Measurements from ENCODE around the gene BCDIN3D. TPM values are rescaled to one million over a fixed set of nuclear protein-coding genes. Genes with fewer than 3 reads are reported as not detected.

BCDIN3D gene
- total and polyA plus RNA-seq, 10 of the 15 experiments (the other 5 are each of a cell fraction or from before 2014, with no cell fraction given), result 3.7 to 7.2 (median 6.4) TPM

- DNase-seq (ENCODE audit: low read depth, low spot score) (no peak), FAIRE-seq (no peak), ATAC-seq (no peak)
- Histone ChIP-seq H3K9me3 (replicated peaks; ENCODE audit: control insufficient read depth, insufficient read depth, low read length) (no peaks in the 10 kb centered on the region), H3K27me3 (replicated peaks in 1 of 2; ENCODE audit: control insufficient read depth in 2 of 2, insufficient read depth in 2 of 2, low read length in 1 of 2) (no peaks in the 10 kb centered on the region; a peak in 2 of 4 replicates), H3K36me3 (ENCODE audit: control insufficient read depth in 2 of 2, insufficient read depth in 2 of 2, low read length in 1 of 2) (no peaks in the 10 kb centered on the region), H3K27ac (ENCODE audit: control insufficient read depth, insufficient read depth) (no peak overlapping the region), H3K4me1 (ENCODE audit: control insufficient read depth, insufficient read depth, low read length) (no peaks in the 10 kb centered on the region), H3K9ac (ENCODE audit: control insufficient read depth, insufficient read depth, low read length) (no peak overlapping the region), H3K4me3 (no peak overlapping the region), H3K79me2 (ENCODE audit: control insufficient read depth, insufficient read depth, low read length) (no peaks in the 10 kb centered on the region), H2AFZ (ENCODE audit: control insufficient read depth, low read depth, low read length) (no peak overlapping the region), H3K4me2 (ENCODE audit: control insufficient read depth, insufficient read depth) (no peak overlapping the region), H4K20me1 (ENCODE audit: control insufficient read depth, insufficient read depth) (0 out of 2 replicates have a peak, but pooled peaks cover 2% of the 10 kb centered on the region)
- POLR2A ChIA-PET, result no interaction called here
- in situ Hi-C loops (cut with MboI), result no loop called here
- 41% methylated on average over 16 of the region's 16 CpGs for WGBS (ENCODE audit: insufficient coverage, insufficient replicate concordance, low lambda C conversion rate, missing lambda C conversion rate)
- SMC1A ChIA-PET (ENCODE audit: uncharacterized antibody, unreplicated experiment), result interaction anchor here (0.6 kb wide), 1 partner anchor 132 kb away, joined by 3 read pairs; no protein-coding TSS in a partner anchor
- intact Hi-C loops (cut with micrococcal nuclease; ENCODE audit: unreplicated experiment), result loop anchor here (5.0 to 10.0 kb wide), 2 partner anchors 186 to 203 kb away; partner anchors contain the start of gene ASIC1
- no peak for TF ChIP-seq ESRRA (IDR thresholded peaks at IDR 0.05; ENCODE audit: low read length)
- no peak for TF ChIP-seq NRF1 (conservative IDR thresholded peaks at IDR 0.05; ENCODE audit: low read depth, low read length)
- no peak for TF ChIP-seq CBFB (IDR thresholded peaks at IDR 0.05; ENCODE audit: low read depth)
- TF ChIP-seq MXI1 (IDR thresholded peaks at IDR 0.05; ENCODE audit: low read depth, low read length), result no peak
- TF ChIP-seq PAX5 (IDR thresholded peaks at IDR 0.05; ENCODE audit: borderline replicate concordance, low read depth, low read length), result no peak
- no peak for TF ChIP-seq MYC (IDR thresholded peaks at IDR 0.05; ENCODE audit: insufficient read depth, insufficient read length, insufficient replicate concordance, low read length, severe bottlenecking)
- no peak for TF ChIP-seq NFIC (IDR thresholded peaks at IDR 0.05; ENCODE audit: low read depth, low read length)
- no peak for TF ChIP-seq GABPA (IDR thresholded peaks at IDR 0.05; ENCODE audit: low read depth)
- TF ChIP-seq, protein P1, sequence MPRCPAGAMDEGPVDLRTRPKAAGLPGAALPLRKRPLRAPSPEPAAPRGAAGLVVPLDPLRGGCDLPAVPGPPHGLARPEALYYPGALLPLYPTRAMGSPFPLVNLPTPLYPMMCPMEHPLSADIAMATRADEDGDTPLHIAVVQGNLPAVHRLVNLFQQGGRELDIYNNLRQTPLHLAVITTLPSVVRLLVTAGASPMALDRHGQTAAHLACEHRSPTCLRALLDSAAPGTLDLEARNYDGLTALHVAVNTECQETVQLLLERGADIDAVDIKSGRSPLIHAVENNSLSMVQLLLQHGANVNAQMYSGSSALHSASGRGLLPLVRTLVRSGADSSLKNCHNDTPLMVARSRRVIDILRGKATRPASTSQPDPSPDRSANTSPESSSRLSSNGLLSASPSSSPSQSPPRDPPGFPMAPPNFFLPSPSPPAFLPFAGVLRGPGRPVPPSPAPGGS (IDR thresholded peaks at IDR 0.05; ENCODE audit: borderline replicate concordance, insufficient read depth, low read depth, low read length, poor library complexity, severe bottlenecking), result no peak
- TF ChIP-seq, protein P2, sequence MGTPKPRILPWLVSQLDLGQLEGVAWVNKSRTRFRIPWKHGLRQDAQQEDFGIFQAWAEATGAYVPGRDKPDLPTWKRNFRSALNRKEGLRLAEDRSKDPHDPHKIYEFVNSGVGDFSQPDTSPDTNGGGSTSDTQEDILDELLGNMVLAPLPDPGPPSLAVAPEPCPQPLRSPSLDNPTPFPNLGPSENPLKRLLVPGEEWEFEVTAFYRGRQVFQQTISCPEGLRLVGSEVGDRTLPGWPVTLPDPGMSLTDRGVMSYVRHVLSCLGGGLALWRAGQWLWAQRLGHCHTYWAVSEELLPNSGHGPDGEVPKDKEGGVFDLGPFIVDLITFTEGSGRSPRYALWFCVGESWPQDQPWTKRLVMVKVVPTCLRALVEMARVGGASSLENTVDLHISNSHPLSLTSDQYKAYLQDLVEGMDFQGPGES (IDR thresholded peaks at IDR 0.05), result no peak
- no peak for TF ChIP-seq RFX5 (IDR thresholded peaks at IDR 0.05; ENCODE audit: low read depth, low read length)
- TF ChIP-seq, protein P3, sequence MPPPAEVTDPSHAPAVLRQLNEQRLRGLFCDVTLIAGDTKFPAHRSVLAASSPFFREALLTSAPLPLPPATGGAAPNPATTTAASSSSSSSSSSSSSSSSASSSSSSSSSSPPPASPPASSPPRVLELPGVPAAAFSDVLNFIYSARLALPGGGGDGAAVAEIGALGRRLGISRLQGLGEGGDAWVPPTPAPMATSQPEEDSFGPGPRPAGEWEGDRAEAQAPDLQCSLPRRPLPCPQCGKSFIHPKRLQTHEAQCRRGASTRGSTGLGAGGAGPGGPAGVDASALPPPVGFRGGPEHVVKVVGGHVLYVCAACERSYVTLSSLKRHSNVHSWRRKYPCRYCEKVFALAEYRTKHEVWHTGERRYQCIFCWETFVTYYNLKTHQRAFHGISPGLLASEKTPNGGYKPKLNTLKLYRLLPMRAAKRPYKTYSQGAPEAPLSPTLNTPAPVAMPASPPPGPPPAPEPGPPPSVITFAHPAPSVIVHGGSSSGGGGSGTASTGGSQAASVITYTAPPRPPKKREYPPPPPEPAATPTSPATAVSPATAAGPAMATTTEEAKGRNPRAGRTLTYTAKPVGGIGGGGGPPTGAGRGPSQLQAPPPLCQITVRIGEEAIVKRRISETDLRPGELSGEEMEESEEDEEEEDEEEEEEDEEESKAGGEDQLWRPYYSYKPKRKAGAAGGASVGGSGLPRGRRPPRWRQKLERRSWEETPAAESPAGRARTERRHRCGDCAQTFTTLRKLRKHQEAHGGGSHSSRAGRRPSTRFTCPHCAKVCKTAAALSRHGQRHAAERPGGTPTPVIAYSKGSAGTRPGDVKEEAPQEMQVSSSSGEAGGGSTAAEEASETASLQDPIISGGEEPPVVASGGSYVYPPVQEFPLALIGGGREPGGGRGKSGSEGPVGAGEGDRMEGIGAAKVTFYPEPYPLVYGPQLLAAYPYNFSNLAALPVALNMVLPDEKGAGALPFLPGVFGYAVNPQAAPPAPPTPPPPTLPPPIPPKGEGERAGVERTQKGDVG (CRISPR knock-in tag; IDR thresholded peaks at IDR 0.05), result no peak
- TF ChIP-seq ZBTB33 (IDR thresholded peaks at IDR 0.05), result no peak
- no peak for TF ChIP-seq DPF2 (IDR thresholded peaks at IDR 0.05)
- no peak for TF ChIP-seq EED (IDR thresholded peaks at IDR 0.05; ENCODE audit: low read depth)
- no peak for TF ChIP-seq HDAC2 (IDR thresholded peaks at IDR 0.05)
- CTCF ChIA-PET, result interaction anchor here (1.0 to 3.7 kb wide), 2 partner anchors 24 to 76 kb away, joined by 3 to 21 read pairs; no protein-coding TSS in a partner anchor
- BruUV-seq (replicated peaks), result no TSS peak
- RAD21 ChIA-PET (ENCODE audit: unreplicated experiment), result interaction anchor here (1.4 kb wide), 1 partner anchor 128 kb away, joined by 3 read pairs; the partner anchor contains the start of gene TMBIM6
Observed at GRCh38 chr12:49868952-49869815, 26.3 kb upstream of the BCDIN3D start.
